SK-N-MC (cell line): ENCODE data around the gene RAB37.
A peak's percentile ranks its signal among the peaks of the same experiment; 100 is the strongest.

Experiments
- EZH2 ChIP-seq: fragments of 200-600 bp; sonication (generic); IDR thresholded peaks from one replicate; pipeline ENCODE4 v1.6.1; 2017; ENCODE audit warnings: antibody characterized with exemption
- POLR2AphosphoS5 ChIP-seq: IDR thresholded peaks from 2 replicates; pipeline ENCODE4 v1.6.1; 2012; ENCODE audit warnings: mild to moderate bottlenecking, low read depth, low read length, borderline replicate concordance

DNA sequence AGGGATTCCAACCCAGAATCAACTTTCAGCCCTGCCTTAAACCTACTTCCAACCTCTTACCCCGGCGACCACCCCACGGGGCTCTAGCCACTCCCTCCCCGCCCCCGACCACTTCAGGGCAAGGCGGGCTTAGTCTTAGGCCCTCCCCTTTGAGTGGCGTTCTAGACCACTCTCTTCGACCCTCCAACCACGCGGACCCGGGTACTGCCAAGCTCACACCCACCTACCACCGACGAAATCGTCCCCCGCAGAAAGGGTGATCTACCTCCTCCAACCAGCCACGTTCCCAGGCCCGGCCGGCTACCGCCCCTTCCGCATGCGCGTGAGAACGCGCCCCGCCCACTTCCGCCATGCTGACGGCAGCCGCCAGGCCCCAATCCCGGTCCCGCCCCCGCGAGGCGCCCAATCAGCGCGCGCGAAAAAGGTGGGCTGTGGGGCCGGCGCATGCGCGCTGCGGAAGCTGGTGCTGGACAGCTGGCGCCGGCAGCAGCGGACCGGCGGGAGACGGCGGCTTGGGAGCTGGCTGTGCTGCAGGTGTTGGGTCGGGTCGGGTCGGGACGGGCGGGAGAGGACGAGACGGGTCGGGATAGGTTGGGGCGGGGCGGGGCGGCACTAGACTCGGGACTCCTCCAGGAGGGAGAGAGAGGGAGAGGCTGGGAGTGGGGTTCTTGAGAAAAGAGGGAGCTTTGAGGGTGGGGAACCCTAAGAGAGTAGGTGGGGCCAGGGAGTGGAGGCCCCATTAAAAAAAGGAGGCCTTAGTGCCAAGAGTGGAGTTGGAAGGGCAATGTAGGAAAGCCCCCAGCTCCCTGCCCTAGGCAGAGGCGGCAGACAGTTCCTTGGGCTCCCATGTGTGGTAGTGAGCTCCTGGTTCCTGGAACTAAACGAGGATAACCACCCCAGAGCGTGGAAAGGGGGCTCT is 39.2 kb downstream of the RAB37 start, which contains the start of gene NAT9:
- TF ChIP-seq POLR2AphosphoS5 (peak; percentile 91), EZH2 (no peak)
